H1 (cell line): Measurements from ENCODE around the gene NABP2. TPM values are rescaled to one million over a fixed set of nuclear protein-coding genes. Genes with fewer than 3 reads are reported as not detected.

Experiments used
- CTCF ChIA-PET: fragments of 300-600 bp; sonication (Branson Sonifier 250); formaldehyde crosslinking; loops from one replicate; lab custom pipeline; 2021; ENCODE audit not compliant: partially characterized antibody; lab: Charles Lee
- POLR2A ChIA-PET: fragments of 300-600 bp; sonication (Branson Sonifier 250); formaldehyde crosslinking; loops from one replicate; lab custom pipeline; 2021; ENCODE audit warnings: inconsistent platforms; ENCODE audit not compliant: partially characterized antibody; lab: Charles Lee
- DNase-seq, 2 experiments: peaks; one replicate each; pipeline versions ENCODE4 v3.0.0 to v3.0.0-alpha.2; 2010 to 2022; ENCODE audit warnings: low spot score in 2 of 2, low read depth in 1 of 2, mixed read lengths in 1 of 2
- FAIRE-seq: peaks from 2 replicates; lab custom pipeline; 2011; peaks lifted over from hg19 to GRCh38; lab: Jason Lieb, UNC
- H2AFZ ChIP-seq: 2 replicates; pipeline ENCODE4 v1.8.1; 2012; ENCODE audit warnings: low read length, inconsistent platforms
- H2AK5ac ChIP-seq: 2 replicates; pipeline ENCODE4 v1.6.1; 2013; ENCODE audit warnings: low read depth, low read length
- H2BK120ac ChIP-seq: replicated peaks from 2 replicates; pipeline ENCODE3; 2013; ENCODE audit warnings: low read depth, low read length, inconsistent platforms
- H2BK12ac ChIP-seq: 2 replicates; pipeline ENCODE4 v1.6.1; 2013; ENCODE audit warnings: low read depth, low read length
- H2BK15ac ChIP-seq: 2 replicates; pipeline ENCODE4 v1.6.1; 2013; ENCODE audit warnings: low read length
- H2BK20ac ChIP-seq: 2 replicates; pipeline ENCODE4 v1.6.1; 2013; ENCODE audit warnings: low read length
- H2BK5ac ChIP-seq: 2 replicates; pipeline ENCODE4 v1.6.1; 2013; ENCODE audit warnings: low read depth, low read length
- H3K14ac ChIP-seq: 2 replicates; pipeline ENCODE4 v1.6.1; 2013; ENCODE audit warnings: inconsistent platforms; ENCODE audit not compliant: insufficient read length
- H3K18ac ChIP-seq: 2 replicates; pipeline ENCODE4 v1.6.1; 2013; ENCODE audit warnings: low read length; ENCODE audit errors: extremely low read depth
- H3K23ac ChIP-seq: 2 replicates; pipeline ENCODE4 v1.6.1; 2013; ENCODE audit warnings: inconsistent platforms; ENCODE audit not compliant: insufficient read length
- H3K23me2 ChIP-seq: 2 replicates; pipeline ENCODE4 v1.6.1; 2013; ENCODE audit warnings: low read depth, low read length
- H3K27ac ChIP-seq: 2 replicates; pipeline ENCODE4 v1.6.1; 2011; ENCODE audit warnings: low read depth, low read length, inconsistent platforms
- H3K27me3 ChIP-seq, 4 experiments: replicated peaks in 1 of 4; 1 replicate in 1 of 4; 2 replicates in 3 of 4; pipeline versions ENCODE4 v1.6.1 to v1.8.1; 2011 to 2013; ENCODE audit warnings: low read length in 3 of 4, mild to moderate bottlenecking in 3 of 4, inconsistent platforms in 2 of 4, mixed read lengths in 2 of 4, moderate library complexity in 1 of 4; ENCODE audit not compliant: control insufficient read depth in 3 of 4, insufficient read depth in 3 of 4; ENCODE audit errors: extremely low read depth in 1 of 4
- H3K36me3 ChIP-seq, 4 experiments: 2 replicates each; pipeline versions ENCODE4 v1.6.1 to v1.8.1; 2011 to 2013; ENCODE audit warnings: mild to moderate bottlenecking in 4 of 4, low read length in 3 of 4, moderate library complexity in 2 of 4, control low read depth in 1 of 4, inconsistent platforms in 1 of 4; ENCODE audit not compliant: insufficient read depth in 4 of 4, control insufficient read depth in 2 of 4
- H3K4ac ChIP-seq: replicated peaks from 2 replicates; pipeline ENCODE3; 2013; ENCODE audit warnings: low read length, low read depth, mixed read lengths, inconsistent platforms; ENCODE audit not compliant: insufficient read length
- H3K4me1 ChIP-seq, 4 experiments: replicated peaks in 1 of 4; 1 replicate in 1 of 4; 2 replicates in 3 of 4; pipeline versions ENCODE4 v1.6.1 to v1.8.1; 2011 to 2013; ENCODE audit warnings: low read length in 3 of 4, inconsistent platforms in 2 of 4, mixed read lengths in 1 of 4; ENCODE audit not compliant: insufficient read depth in 4 of 4, control insufficient read depth in 3 of 4
- H3K4me2 ChIP-seq, 2 experiments: 2 replicates each; pipeline versions ENCODE4 v1.6.1 to v1.8.1; 2011 to 2013; ENCODE audit warnings: low read depth in 2 of 2, low read length in 2 of 2, control low read depth in 1 of 2, inconsistent platforms in 1 of 2, mild to moderate bottlenecking in 1 of 2; ENCODE audit not compliant: insufficient read depth in 1 of 2
- H3K4me3 ChIP-seq, 4 experiments: fragments of 200-600, 300-600 bp in 1 of 4; sonication (generic), shearing (Covaris generic), sonication (Bioruptor Twin) in 1 of 4; 2 replicates each; pipeline versions ENCODE4 v1.5.1 to v1.8.1; 2011 to 2016; ENCODE audit warnings: low read length in 4 of 4, low read depth in 3 of 4, control low read depth in 2 of 4, inconsistent platforms in 2 of 4, mild to moderate bottlenecking in 2 of 4, mixed read lengths in 1 of 4, moderate library complexity in 1 of 4; ENCODE audit not compliant: insufficient read depth in 2 of 4; ENCODE audit errors: extremely low read depth in 1 of 4
- H3K56ac ChIP-seq: replicated peaks from 2 replicates; pipeline ENCODE3; 2013; ENCODE audit warnings: low read depth, mild to moderate bottlenecking, mixed read lengths, low read length, inconsistent platforms; ENCODE audit not compliant: insufficient read length
- H3K79me1 ChIP-seq: 2 replicates; pipeline ENCODE4 v1.6.1; 2013; ENCODE audit warnings: low read depth, low read length, control low read depth
- H3K79me2 ChIP-seq, 2 experiments: 2 replicates each; pipeline versions ENCODE4 v1.6.1 to v1.8.1; 2012 to 2013; ENCODE audit warnings: low read length in 2 of 2, mild to moderate bottlenecking in 2 of 2, inconsistent platforms in 1 of 2; ENCODE audit not compliant: insufficient read depth in 2 of 2, control insufficient read depth in 1 of 2
- H3K9ac ChIP-seq, 4 experiments: replicated peaks in 1 of 4; 1 replicate in 1 of 4; 2 replicates in 3 of 4; pipeline versions ENCODE4 v1.6.1 to v1.8.1; 2011 to 2013; ENCODE audit warnings: low read depth in 3 of 4, low read length in 3 of 4, control low read depth in 2 of 4, mild to moderate bottlenecking in 2 of 4, moderate library complexity in 2 of 4, inconsistent platforms in 1 of 4; ENCODE audit errors: extremely low read depth in 1 of 4
- H3K9me3 ChIP-seq, 2 experiments: 2 replicates each; pipeline versions ENCODE4 v1.6.1 to v1.8.1; 2012 to 2013; ENCODE audit warnings: mild to moderate bottlenecking in 2 of 2, moderate library complexity in 2 of 2, control low read depth in 1 of 2, inconsistent platforms in 1 of 2, low read depth in 1 of 2, low read length in 1 of 2, mixed read lengths in 1 of 2; ENCODE audit not compliant: insufficient read depth in 2 of 2
- H4K20me1 ChIP-seq, 2 experiments: replicated peaks in 1 of 2; 2 replicates each; pipeline versions ENCODE3 to v1.8.1; 2011 to 2013; ENCODE audit warnings: inconsistent platforms in 2 of 2, low read length in 2 of 2, mild to moderate bottlenecking in 1 of 2; ENCODE audit not compliant: insufficient read depth in 2 of 2, control insufficient read depth in 1 of 2
- H4K5ac ChIP-seq: 2 replicates; pipeline ENCODE4 v1.6.1; 2013; ENCODE audit warnings: low read length, low read depth, mixed read lengths, inconsistent platforms; ENCODE audit not compliant: insufficient read length
- H4K8ac ChIP-seq: 2 replicates; pipeline ENCODE4 v1.8.0; 2013; ENCODE audit warnings: mild to moderate bottlenecking, moderate library complexity, low read length, inconsistent platforms; ENCODE audit not compliant: insufficient read depth; ENCODE audit errors: extremely low read depth
- H4K91ac ChIP-seq: replicated peaks from 2 replicates; pipeline ENCODE3; 2013; ENCODE audit warnings: low read length, mixed read lengths, inconsistent platforms; ENCODE audit not compliant: insufficient read length
- BACH1 ChIP-seq: IDR thresholded peaks from 2 replicates; pipeline ENCODE4 v1.6.1; 2012; ENCODE audit warnings: low read length, improper control_type of control experiment
- CEBPB ChIP-seq: IDR thresholded peaks from 2 replicates; pipeline ENCODE4 v1.6.1; 2012; ENCODE audit warnings: low read depth, low read length
- KDM5A ChIP-seq: fragments of 200-600 bp; IDR thresholded peaks from 2 replicates; pipeline ENCODE4 v1.7.1; 2012; ENCODE audit warnings: mild to moderate bottlenecking, low read length, inconsistent platforms, mixed read lengths
- WGBS, 2 experiments: shearing (Covaris generic) in 1 of 2; methylation state at CpG; one replicate each; pipeline versions ENCODE4 v1.1.6 to v1.1.7; 2013 to 2015; ENCODE audit warnings: low lambda C conversion rate in 2 of 2, mixed read lengths in 2 of 2, inconsistent platforms in 1 of 2, low coverage in 1 of 2, missing lambda C conversion rate in 1 of 2; ENCODE audit not compliant: insufficient replicate concordance in 2 of 2, insufficient coverage in 1 of 2, insufficient read length in 1 of 2; ENCODE audit errors: extremely low coverage in 1 of 2, missing lambda C conversion rate in 1 of 2; 5-methylcytosine and 5-hydroxymethylcytosine counted together
- polyA plus RNA-seq, 7 experiments: library from polyadenylated mRNA; depleted of rRNA in 3 of 7; stranded (reverse) in 5 of 7; unstranded in 2 of 7; fragments of >200 nt in 5 of 7; fragments of 200-250 nt in 2 of 7; gene quantifications; 1 replicate in 5 of 7; 2 replicates in 1 of 7; 4 replicates in 1 of 7; pipeline versions ENCODE4 v1.2.1 to v1.2.3, GENCODE V29; 2011 to 2013; ENCODE audit warnings: missing spikeins in 2 of 7, mixed read lengths in 2 of 7
- total RNA-seq: library from RNA; stranded (reverse); fragmentation: NEBNext Ultra II Directional; extraction: Animal tissue kit (Norgen Biotek cat#: 25700); gene quantifications from 2 replicates; pipeline ENCODE4 v1.2.1, GENCODE V29; 2021

Gene NABP2
- total and polyA plus RNA-seq, 2 of the 8 experiments (the other 6 are each of a cell fraction or from before 2014, with no cell fraction given): 58.1 to 67.5 TPM

DNA sequence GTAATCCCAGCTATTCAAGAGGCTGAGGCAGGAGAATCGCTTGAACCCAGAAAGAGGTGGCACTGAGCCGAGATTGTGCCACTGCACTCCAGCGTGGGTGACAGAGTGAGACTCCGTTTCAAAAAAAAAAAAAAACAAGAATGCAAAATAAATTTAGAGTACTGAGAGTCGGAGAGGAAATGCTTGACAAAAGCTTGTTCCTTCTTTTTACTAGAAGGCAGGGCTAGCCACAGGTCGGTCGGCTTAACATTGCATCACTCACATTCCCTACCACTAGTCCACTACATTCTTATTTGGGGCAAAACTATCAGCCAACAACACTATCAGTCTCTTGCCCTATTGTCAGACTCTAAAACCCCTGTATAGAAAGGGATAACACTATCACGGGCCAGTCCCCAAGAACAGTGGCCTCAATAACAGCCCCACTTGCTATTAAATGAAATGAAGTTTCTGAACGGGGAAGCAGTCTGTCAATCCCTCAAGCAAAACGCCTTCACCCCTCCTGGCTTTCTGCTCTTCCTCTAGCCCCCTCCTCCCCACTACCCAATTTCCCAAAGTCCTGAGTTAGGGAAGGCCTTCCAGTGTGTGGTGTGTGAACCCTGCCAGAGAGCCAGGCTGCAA, 3.4 kb upstream of the NABP2 start:
- Histone ChIP-seq H3K23ac (no peak overlapping the region), H2BK20ac (no peak overlapping the region), H2BK12ac (peak overlapping the region; percentile 71; the same call in 1 of the 2 replicates), H3K23me2 (peaks cover 22% of the 10 kb centered on the region), H4K5ac (no peak overlapping the region), H3K4me1 (peaks cover 3 to 13% (median 6%) of the 10 kb centered on the region in 4 experiments; a peak in 6 of 7 replicates), H4K20me1 (peaks cover 0 to 4% of the 10 kb centered on the region in 2 experiments), H3K14ac (no peak overlapping the region), H3K79me1 (peaks cover 8% of the 10 kb centered on the region), H3K27ac (peak overlapping the region; percentile 86), H3K36me3 (peaks cover 0 to 8% (median 6%) of the 10 kb centered on the region in 4 experiments; a peak in 4 of 8 replicates), H4K91ac (no peak overlapping the region)
- ChIA-PET CTCF (interaction anchor here (0.6 to 4.2 kb wide), 16 partner anchors 7 to 416 kb away, joined by 3 to 89 read pairs (median 13); partner anchors contain the start of genes ANKRD52, COQ10A, SMARCC2 and ZC3H10), POLR2A (interaction anchor here (1.0 to 9.8 kb wide), 26 partner anchors 8 to 415 kb away, joined by 3 to 203 read pairs (median 11); partner anchors contain the start of genes ANKRD52, CNPY2, COQ10A and ESYT1)
- 49% methylated on average over 9 of the region's 10 CpGs; no CpG with 5 or more reads in 1 of the 2 experiments for WGBS, 2 experiments
- TF ChIP-seq CEBPB (peak; percentile 81), KDM5A (0 out of 2 replicates have a peak, but pooled peaks have one; percentile 2), BACH1 (no peak)
- TF ChIP-seq, all 59 proteins: peak for 2
- peaks cover 0 to 30% of the 10 kb centered on the region in 2 experiments; a peak in 2 of 4 replicates for H3K79me2 ChIP-seq
- peak overlapping the region; percentile 89 for H2BK5ac ChIP-seq
- no peaks in the 10 kb centered on the region for H3K27me3 ChIP-seq
- H3K9ac ChIP-seq: peak overlapping the region; percentile 66 to 94 (median 74)
- H2BK15ac ChIP-seq: no peak overlapping the region
- FAIRE-seq (no peak), DNase-seq (no peak)
- peak overlapping the region; percentile 75; the same call in 1 of the 2 replicates for H3K18ac ChIP-seq
- no peak overlapping the region for H2AFZ ChIP-seq
- H3K4me2 ChIP-seq: peak overlapping the region; percentile 85 to 100
- H2AK5ac ChIP-seq: peak overlapping the region; percentile 85; the same call in 1 of the 2 replicates
- no peak overlapping the region for H3K4ac ChIP-seq
- peak overlapping the region; percentile 33 for H3K56ac ChIP-seq
- no peaks in the 10 kb centered on the region for H3K9me3 ChIP-seq
- no peak overlapping the region for H2BK120ac ChIP-seq
- peak overlapping the region; percentile 67 to 94 (median 86) for H3K4me3 ChIP-seq
- H4K8ac ChIP-seq: no peak overlapping the region
